ENCODE data around the gene EMCN. TPM values are rescaled to one million over a fixed set of nuclear protein-coding genes. Genes with fewer than 3 reads are reported as not detected.

EMCN gene
- total and polyA plus RNA-seq, 2 of the 8 experiments (the other 6 are each of a cell fraction or from before 2014, with no cell fraction given): not detected

- TF ChIP-seq, protein P1, sequence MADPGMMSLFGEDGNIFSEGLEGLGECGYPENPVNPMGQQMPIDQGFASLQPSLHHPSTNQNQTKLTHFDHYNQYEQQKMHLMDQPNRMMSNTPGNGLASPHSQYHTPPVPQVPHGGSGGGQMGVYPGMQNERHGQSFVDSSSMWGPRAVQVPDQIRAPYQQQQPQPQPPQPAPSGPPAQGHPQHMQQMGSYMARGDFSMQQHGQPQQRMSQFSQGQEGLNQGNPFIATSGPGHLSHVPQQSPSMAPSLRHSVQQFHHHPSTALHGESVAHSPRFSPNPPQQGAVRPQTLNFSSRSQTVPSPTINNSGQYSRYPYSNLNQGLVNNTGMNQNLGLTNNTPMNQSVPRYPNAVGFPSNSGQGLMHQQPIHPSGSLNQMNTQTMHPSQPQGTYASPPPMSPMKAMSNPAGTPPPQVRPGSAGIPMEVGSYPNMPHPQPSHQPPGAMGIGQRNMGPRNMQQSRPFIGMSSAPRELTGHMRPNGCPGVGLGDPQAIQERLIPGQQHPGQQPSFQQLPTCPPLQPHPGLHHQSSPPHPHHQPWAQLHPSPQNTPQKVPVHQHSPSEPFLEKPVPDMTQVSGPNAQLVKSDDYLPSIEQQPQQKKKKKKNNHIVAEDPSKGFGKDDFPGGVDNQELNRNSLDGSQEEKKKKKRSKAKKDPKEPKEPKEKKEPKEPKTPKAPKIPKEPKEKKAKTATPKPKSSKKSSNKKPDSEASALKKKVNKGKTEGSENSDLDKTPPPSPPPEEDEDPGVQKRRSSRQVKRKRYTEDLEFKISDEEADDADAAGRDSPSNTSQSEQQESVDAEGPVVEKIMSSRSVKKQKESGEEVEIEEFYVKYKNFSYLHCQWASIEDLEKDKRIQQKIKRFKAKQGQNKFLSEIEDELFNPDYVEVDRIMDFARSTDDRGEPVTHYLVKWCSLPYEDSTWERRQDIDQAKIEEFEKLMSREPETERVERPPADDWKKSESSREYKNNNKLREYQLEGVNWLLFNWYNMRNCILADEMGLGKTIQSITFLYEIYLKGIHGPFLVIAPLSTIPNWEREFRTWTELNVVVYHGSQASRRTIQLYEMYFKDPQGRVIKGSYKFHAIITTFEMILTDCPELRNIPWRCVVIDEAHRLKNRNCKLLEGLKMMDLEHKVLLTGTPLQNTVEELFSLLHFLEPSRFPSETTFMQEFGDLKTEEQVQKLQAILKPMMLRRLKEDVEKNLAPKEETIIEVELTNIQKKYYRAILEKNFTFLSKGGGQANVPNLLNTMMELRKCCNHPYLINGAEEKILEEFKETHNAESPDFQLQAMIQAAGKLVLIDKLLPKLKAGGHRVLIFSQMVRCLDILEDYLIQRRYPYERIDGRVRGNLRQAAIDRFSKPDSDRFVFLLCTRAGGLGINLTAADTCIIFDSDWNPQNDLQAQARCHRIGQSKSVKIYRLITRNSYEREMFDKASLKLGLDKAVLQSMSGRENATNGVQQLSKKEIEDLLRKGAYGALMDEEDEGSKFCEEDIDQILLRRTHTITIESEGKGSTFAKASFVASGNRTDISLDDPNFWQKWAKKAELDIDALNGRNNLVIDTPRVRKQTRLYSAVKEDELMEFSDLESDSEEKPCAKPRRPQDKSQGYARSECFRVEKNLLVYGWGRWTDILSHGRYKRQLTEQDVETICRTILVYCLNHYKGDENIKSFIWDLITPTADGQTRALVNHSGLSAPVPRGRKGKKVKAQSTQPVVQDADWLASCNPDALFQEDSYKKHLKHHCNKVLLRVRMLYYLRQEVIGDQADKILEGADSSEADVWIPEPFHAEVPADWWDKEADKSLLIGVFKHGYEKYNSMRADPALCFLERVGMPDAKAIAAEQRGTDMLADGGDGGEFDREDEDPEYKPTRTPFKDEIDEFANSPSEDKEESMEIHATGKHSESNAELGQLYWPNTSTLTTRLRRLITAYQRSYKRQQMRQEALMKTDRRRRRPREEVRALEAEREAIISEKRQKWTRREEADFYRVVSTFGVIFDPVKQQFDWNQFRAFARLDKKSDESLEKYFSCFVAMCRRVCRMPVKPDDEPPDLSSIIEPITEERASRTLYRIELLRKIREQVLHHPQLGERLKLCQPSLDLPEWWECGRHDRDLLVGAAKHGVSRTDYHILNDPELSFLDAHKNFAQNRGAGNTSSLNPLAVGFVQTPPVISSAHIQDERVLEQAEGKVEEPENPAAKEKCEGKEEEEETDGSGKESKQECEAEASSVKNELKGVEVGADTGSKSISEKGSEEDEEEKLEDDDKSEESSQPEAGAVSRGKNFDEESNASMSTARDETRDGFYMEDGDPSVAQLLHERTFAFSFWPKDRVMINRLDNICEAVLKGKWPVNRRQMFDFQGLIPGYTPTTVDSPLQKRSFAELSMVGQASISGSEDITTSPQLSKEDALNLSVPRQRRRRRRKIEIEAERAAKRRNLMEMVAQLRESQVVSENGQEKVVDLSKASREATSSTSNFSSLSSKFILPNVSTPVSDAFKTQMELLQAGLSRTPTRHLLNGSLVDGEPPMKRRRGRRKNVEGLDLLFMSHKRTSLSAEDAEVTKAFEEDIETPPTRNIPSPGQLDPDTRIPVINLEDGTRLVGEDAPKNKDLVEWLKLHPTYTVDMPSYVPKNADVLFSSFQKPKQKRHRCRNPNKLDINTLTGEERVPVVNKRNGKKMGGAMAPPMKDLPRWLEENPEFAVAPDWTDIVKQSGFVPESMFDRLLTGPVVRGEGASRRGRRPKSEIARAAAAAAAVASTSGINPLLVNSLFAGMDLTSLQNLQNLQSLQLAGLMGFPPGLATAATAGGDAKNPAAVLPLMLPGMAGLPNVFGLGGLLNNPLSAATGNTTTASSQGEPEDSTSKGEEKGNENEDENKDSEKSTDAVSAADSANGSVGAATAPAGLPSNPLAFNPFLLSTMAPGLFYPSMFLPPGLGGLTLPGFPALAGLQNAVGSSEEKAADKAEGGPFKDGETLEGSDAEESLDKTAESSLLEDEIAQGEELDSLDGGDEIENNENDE (IDR thresholded peaks at IDR 0.05; ENCODE audit: insufficient replicate concordance, low read length): no peak
- TF ChIP-seq CHD1 (IDR thresholded peaks at IDR 0.05; ENCODE audit: low read depth, low read length): no peak
- TF ChIP-seq CBX8 (IDR thresholded peaks at IDR 0.05; ENCODE audit: borderline replicate concordance, low read depth, low read length): no peak
- TF ChIP-seq POLR2A (IDR thresholded peaks at IDR 0.05; ENCODE audit: control extremely low read depth in 1 of 2, low read depth in 2 of 2, low read length in 2 of 2): no peak
- no peak for TF ChIP-seq ZNF274 (IDR thresholded peaks at IDR 0.05; ENCODE audit: borderline replicate concordance, extremely low read depth, low read length)
- no peak for TF ChIP-seq EGR1 (IDR thresholded peaks at IDR 0.05; ENCODE audit: borderline replicate concordance, low read depth, low read length)
Measured at GRCh38 chr4:100497791-100498190, 20.0 kb downstream of the EMCN start (continued).
